A172 (cell line): ENCODE measurements around the gene CNNM3. TPM values are rescaled to one million over a fixed set of nuclear protein-coding genes. Genes with fewer than 3 reads are reported as not detected.
A peak's percentile ranks its signal among the peaks of the same experiment; 100 is the strongest.
"Not testable (repeated sequence)": the region's sequence is repeated elsewhere in the genome, so short reads cannot be mapped to it uniquely, and the experiment has no call there.

ENCODE experiments used
- DNase-seq: peaks from one replicate; pipeline ENCODE4 v3.0.0-alpha.2; 2015; ENCODE audit warnings: low spot score
- total RNA-seq: library from RNA; depleted of rRNA; stranded (reverse); fragments of >200 nt; shearing (Covaris generic); gene quantifications from 2 replicates; pipeline ENCODE4 v1.2.3, GENCODE V29; 2014

Gene CNNM3
- total RNA-seq, 1 experiment from 2014 or later, result 5.5 TPM

DNA sequence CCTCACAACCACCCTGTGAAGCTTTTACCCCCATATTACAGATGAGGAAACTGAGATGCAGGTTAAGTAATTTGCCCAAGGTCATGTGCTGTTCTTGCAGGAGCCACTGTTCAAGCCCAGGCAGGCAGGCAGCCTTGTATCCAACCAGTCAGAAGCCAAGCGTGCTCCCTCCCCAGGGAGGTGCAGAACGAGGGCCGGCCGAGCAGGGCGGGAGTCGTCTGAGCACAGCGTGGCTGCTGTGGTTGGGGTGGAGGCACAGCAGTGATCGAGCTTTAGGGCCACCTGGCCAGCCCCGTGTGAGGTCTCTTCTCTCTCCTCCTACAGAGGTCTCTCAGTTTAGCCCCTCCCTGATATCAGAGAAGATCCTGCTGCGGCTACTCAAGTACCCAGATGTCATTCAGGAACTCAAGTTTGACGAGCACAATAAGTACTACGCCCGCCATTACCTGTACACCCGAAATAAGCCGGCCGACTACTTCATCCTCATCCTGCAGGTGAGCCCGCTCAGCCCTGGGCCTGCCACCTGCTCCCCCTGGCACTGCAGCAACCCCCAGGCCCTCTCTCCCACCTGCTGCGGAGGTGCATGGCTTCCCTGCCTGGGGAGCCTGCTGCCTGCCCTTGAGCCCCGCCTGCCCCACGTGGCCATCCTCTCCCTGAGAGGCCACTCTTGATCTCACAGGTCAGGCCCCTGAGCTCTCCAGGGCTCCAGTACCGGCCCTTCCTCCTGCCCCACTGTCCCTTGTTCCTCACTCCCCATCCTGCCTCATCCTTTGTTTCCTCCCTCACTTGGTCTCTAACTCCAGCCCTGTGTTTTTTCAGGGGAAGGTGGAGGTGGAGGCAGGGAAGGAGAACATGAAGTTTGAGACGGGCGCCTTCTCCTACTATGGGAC is 17.1 kb upstream of the CNNM3 start:
- no peak for DNase-seq

DNA sequence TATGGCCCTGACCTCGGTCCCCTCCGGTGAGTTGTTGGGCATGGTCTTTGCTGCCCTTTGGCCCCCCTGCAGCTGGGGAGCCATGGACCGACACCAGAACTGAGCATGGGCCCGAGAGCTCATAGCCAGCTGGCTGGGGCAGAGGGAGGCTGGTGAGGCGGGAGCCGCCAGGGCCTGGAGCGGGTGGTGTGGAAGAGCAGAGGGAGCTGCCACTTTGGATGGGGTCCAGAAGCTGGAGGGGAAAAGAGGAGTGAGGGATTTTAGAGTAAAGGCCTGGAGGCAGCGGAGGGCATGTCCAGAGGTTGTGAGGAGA is 16.5 kb upstream of the CNNM3 start:
- DNase-seq, result no peak

DNA sequence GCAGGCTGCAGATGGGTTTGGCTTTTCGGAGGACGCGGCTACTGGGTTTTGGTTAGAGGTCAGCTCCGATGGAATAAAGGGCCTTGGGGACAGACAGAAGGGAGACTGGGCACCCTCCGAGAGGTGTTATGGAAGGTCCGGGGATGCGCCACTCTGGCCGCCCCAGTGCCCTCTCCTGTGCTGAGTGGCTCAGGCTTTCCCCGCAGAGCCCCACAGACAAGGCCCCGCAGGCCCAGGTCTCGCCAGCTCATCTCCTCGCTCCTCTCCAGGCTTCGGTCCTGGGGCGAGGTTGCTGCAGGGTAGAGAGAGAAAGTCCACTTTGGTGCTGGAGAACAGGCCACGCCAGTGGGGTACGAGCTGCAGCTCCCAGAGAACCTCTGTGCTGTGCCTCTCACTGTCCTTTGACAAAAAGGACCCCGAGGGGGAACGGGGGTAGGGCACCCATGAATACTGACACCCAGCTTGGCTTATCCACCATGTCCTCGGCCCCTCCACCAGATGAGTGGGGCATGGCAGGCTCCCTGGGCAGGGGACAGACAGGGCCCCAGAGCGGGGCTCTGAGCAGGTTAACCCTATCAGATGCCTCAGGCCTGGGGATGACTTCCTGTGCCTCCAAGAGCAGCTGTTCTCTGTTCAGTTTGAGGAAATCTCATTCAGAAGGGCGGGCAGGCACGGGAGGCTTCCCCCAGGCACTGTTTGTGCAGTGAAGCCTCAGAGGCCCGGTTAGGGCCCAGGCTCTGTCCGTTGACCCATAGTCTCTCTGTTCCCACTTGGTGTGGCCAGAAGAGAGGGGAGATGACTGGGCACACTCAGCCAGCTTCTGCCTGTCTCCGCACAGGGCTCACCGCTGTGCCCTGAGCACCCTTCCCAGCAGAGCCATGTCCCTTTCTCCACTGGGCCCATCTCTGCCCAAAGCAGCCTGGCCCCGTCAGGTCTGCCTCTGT is 15.7 kb upstream of the CNNM3 start:
- no peak for DNase-seq

DNA sequence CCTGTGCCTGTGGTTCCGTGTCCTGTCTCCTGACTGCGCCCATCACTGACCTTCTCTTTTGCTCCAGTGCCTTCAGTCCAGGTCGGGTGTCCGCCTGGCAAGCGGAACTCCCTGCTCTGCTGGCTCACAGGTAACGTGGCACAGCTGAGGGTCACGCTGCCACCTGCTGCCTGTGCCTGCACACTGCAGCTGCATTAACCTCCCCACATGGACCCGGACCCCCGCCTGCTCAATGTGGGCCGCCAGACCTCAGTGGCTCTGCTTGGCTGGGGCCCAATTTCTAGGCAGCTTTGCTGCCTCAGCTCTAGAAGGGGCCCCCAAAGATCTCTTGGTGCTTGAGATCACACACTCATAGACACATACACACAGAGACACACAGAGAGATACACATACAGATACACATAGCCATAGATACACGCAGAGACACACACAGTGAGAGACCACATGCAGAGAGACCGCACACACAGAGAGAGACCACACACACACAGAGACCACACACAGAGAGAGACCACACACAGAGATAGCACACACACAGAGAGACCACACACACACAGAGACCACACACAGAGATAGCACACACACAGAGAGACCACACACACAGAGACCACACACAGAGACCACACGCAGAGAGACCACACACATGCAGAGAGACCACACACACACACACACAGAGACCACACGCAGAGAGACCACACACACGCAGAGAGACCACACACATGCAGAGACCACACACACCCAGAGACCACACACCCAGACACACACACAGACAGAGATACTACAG is 14.9 kb upstream of the CNNM3 start:
- DNase-seq, result peak; percentile 53

DNA sequence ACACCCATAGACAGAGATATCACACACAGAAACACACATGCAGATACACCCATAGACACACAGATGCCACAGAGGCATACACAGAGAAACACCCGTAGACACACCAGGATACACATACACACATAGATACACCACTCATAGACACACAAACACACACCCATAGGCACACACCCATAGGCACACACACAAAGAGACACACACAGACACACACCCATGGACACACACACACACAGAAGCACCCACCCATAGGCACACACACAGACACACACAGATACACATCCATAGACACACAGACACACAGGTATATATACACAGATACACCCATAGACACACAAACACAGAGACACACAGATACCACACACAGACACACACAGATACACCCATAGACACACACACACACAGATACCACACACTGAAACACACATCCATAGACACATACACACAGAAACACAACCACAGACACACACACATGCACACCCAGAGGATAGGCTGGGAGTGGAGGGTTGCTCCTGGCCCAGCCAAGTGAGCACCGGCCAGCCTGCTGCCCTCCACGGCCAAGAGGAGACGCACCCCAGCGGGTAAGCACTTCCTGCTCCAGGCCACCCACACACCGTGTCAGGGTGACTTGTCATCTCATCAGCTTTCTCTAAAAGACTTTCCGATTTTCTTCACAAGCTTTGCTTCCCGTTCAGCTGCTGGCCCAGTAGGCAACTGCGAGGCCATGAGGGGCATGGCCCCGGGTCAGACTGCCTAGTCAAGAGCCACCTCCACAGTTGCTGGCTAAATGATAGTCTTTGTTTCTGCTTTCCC is 14.1 kb upstream of the CNNM3 start:
- DNase-seq, result no peak

DNA sequence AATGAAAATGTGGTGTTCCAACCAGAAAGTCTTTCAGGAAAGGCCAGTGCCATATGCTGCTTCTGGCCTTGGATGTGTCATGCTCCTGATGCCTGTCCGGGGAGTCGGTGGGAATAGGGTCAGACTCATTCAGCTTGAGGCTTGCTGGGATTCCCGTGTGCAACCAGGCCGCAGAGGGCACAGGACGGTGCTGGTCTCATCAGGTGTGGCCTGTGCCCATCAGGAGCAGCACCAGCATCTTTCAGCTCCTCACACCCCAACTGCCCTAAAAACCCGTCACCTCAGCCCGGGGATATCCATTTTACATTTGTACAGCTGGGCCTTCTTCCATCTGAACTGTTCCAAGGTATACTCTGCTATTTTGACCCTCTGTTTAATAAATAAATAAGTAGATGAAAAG is 13.3 kb upstream of the CNNM3 start:
- DNase-seq, result no peak

DNA sequence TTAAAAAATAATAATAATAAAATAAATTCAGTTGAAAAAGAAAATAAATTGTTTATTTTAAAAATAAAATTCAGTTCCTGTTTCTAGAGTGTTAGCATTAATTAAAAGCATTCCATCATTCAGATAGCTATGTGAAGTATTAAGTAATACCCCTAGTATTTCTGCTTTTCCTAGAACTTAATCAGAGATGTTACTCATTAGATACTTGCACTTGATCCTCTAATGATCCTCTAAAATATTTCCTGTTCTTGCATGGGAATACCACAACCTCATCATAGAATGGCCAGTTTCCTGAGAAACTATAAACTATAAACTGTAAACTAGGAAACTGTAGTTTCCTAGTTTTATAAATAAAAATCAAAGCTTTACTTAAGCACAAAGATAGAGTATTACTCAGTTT is 11.1 kb upstream of the CNNM3 start:
- DNase-seq, result no peak

DNA sequence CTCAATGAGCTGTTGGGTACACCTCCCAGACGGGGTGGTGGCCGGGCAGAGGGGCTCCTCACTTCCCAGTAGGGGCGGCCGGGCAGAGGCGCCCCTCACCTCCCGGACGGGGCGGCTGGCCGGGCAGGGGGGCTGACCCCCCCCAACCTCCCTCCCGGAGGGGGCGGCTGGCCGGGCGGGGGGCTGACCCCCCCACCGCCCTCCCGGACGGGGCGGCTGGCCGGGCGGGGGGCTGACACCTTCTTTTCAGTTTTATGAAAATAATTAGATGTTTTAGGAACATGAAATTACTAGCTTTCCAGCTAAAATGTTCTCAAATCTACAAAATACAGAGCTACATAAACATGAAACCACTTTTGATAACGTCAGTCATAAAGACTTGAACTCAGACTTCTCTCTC is 10.1 kb upstream of the CNNM3 start:
- DNase-seq, result not testable (repeated sequence)

DNA sequence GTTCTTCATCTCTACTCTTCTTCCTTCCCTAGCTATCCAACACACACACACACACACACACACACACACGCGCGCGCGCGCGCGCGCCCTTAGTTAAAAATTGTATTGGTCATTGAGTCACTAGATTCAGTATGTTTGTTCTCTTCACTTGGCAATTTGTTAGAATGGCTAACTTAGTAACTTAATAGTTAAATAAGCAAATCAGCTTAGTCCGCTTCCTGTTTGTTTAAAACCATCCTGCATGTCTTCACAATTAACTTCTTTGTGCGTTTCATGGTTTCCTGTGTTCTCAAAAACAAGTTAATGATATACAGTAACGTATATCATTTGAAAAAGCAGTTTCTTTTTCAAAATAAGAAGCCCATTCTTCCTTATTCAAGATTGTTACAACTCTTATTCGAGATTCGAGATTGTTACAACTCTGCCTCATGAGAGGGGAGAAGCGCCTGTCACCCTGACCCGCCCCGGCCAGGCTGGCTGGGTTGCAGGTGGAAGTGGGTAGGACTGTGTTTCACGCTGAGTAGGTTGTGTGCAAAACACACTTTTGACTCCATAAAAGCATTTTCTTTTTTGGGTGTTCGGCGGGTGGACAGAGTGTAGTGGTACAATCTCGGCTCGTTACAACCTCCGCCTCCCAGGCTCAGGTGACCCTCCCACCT is 9.5 kb upstream of the CNNM3 start:
- no peak for DNase-seq

DNA sequence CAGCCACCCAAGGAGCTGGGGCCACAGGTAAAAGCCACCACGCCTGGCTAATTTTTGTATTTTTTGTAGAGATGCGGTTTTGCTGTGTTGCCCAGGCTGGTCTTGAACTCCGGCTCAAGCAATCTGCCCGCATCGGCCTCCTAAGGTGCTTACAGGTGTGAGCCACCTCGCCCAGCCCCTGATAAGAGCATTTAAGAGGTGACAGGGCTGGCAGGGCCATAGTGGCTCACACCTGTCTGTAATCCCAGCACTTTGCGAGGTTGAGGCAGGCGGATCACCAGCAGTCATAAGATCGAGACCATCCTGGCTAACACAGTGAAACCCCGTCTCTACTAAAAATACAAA is 9.0 kb upstream of the CNNM3 start:
- no peak for DNase-seq

DNA sequence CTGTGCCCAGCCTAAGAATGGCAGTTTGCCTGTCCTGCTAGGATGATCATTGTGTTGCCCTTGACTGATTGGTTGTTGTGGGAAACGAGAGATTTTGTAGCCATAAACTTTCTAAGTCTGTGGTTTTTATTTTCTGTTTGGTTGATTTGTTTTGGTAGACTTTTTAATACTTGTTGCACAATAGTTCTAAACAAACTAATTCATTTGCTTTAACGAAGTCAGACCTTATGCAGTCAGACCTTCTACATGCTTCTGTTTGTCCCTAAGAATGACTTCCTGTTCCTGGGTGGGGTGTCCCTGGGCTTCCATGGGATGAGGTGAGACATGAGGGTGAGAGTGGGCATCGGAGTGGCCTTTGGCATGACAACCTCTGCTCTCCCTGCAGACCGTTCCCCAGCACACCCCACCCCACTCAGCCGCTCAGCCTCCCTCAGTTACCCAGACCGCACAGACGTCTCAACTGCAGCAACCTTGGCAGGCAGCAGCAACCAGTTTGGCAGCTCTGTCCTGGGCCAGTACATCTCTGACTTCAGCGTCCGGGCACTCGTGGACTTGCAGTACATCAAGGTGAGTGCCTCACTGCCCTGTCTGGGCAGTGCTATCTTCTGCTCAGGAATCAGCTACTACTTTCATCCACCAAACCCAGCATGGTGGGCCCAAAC is 7.8 kb upstream of the CNNM3 start:
- no peak for DNase-seq

DNA sequence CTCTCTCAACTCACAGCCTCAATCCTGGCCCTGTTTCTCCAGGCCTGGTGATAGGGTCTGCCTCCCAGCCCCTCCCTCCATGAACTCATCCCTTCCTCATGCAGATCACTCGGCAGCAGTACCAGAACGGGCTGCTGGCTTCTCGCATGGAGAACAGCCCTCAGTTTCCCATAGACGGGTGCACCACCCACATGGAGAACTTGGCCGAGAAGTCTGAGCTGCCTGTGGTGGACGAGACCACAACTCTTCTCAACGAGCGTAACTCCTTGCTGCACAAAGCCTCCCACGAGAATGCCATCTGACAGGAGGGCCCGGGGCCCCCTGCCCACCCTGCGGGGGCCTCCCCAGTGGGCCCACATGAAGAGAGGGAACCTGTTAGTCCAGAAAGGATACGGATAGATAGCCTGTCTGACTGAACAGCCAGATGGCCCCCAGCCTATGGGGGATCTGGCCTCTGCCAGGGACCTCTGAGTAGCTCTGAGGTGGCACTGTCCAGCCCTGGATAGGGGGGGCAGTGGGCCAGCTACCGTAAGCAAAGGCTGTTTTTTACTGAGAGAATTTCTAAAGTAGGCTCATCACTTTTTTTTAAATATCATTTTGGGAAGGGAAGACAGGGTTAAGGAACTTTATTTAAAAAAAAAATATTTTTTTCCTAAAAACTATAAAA is 6.7 kb upstream of the CNNM3 start:
- DNase-seq, result no peak

DNA sequence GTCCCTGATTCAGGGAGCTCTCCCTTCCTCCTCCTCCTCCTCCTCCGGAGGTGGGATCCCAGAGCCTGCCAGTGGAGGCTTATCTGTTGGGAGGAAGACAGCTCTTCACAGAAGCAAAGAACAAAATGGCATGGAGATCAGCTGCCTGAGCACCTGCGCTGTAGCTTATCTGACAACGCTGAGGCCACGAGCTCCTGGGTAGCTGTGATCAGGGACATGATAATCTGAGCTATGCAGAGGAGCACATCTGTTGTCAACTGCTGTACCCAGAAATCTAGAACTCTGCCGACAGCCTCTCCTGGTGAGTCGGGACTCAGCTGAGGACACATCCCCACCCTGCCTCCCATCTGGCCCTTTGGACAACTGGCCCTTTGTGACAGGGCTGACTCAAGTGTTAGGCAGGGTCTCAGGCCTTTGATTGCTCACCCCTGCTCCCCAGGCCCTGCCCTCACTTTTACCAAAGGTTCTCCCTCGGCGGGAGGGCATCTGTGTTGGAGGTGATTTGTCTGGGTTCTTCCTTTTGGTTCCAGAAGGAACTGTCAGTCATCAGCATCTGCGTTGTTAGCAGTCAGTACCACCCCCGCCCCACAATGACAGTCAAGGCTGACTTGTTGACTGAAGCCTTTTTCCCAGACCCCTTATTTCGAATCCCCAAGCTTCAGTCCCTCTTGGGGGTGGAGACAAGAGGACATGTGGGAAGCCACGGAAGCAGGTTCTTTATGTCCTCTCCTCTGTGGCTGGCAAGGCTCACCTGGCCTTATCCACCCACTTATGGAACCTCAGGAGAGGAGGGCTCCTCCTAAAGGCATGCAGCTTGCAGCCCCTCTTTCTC is 5.9 kb upstream of the CNNM3 start:
- no peak for DNase-seq

DNA sequence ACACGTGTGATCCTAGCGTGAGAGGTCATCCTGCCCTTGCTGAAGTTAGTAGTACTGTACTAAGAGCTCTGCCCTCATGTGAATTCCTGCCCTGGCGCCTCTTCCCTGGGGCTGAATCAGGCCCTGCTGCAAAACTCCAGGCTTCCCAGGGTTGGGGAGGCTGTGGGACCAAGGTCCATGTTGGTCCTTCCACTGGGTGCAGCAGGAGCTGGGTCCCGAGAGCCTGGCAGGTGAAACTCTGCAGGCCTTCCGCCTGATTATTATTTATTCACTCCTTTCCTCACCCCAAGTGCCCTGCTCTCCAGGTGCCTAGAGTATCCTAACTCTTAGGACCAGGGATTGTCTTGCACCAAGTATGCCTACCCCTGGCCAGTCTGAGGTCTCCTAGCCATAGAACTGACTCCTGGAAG is 5.3 kb upstream of the CNNM3 start:
- DNase-seq, result no peak

DNA sequence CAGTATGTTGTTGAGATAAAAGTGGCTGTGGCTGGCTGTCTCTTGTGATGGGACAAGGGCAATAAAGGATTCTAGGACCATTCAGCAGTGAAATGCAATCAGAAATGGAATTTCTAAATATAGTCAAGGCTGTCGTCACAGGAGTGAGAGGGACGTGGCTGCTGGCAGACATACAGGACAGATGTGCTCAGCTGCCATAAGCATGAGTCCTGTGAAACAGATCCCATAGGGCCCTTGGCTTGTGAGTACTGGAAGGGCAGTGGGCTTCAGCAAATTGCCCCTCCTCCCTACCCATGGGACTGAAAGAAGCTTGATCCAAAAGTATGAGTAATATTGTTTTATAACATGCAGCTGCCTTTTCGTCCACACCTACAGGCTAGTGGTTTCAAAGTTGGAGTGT is 4.2 kb upstream of the CNNM3 start:
- DNase-seq, result no peak

DNA sequence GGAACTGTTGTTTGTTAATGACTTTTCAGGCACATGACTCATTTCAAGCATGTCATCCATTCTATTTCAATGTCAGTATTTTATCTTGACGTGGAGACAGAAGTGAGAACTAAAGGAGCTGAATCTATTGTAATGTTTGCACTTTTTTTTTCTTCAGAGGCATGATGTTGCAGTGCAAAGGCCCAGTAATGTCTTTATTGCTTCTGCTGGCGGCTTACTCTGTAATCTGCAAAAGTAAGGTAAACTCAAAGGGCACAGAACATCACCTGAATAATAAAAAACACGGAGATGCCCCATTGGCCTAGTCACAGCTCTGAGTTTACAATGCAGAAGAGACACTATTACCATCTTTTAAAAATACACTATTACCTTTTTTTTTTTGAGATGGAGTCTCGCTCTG is 2.4 kb upstream of the CNNM3 start:
- DNase-seq, result no peak

DNA sequence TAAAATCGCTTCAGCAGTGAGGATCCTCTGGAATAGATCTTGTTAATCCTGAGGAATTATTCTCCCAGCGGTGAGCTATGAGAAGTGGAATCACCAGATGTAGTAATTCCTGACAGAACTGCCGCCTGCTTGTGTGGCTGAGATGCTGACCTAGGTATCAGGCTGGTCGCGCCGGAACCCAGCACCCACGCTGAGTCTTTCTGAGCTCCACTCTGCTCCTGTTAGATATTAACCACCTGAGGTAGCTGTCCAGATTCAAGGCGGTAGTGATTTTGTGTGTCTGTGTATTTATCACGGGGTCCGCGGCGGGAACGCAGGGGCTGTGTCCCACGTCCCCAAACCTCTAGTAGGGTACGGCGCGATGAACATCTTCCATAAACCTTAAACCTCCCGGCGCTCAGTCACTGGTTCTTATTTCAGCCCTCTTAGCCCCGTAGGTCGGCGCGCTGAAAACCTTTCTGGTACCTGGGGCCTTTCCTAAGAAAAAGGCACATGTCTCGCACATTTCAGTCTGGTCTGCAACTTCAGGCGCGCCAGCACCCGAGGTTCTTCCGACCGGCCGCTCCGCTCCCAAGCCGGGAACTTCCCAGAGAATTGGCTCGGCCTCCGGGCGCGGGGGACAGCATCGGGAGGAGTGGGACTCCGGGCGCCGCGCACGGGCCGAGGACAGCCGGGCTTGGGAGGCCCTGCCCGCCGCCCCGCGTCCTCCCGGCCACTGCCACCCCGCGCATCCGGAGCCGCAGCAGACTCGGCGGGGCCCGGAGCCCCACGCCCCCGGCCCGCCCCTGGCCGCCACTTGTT is 542 bp upstream of the CNNM3 start:
- DNase-seq, result peak; percentile 27
